ENCODE data around the gene TAGLN3.
A peak's percentile ranks its signal among the peaks of the same experiment; 100 is the strongest.

Gene TAGLN3

GRCh38 chr3:111978583-111979433 is 19.9 kb upstream of the TAGLN3 start, which contains the start of gene ABHD10:
ABHD10 (plus strand) TSS chr3:111979026; CDS start chr3:111979062, 36 bp downstream.
- peak within 1 kb of the TSS; percentile 60 for H3K27ac ChIP-seq
- DNase-seq, result peak; percentile 96
- no peaks in the 10 kb centered on the region for H3K27me3 ChIP-seq (replicated peaks)
- peaks cover 11% of the 10 kb centered on the region for H3K36me3 ChIP-seq (replicated peaks)
- in situ Hi-C loops (cut with HindIII; ENCODE audit: low pct_ligation_motif_present, low sequenced_read_pairs), result no loop called here
- peak within 1 kb of the TSS; percentile 90 for H3K4me3 ChIP-seq (ENCODE audit: low read depth, low read length)
- no peak for TF ChIP-seq CTCF (IDR thresholded peaks at IDR 0.05; ENCODE audit: low read depth, low read length, missing control alignments)

GRCh38 chr3:111979434-111980038 is 19.2 kb upstream of the TAGLN3 start:
- Histone ChIP-seq H3K27me3 (replicated peaks) (no peaks in the 10 kb centered on the region), H3K36me3 (replicated peaks) (peaks cover 4% of the 10 kb centered on the region), H3K4me3 (ENCODE audit: low read depth, low read length) (peak overlapping the region; percentile 90), H3K27ac (peak overlapping the region; percentile 60)
- in situ Hi-C loops (cut with HindIII; ENCODE audit: low pct_ligation_motif_present, low sequenced_read_pairs), result no loop called here
- TF ChIP-seq CTCF (IDR thresholded peaks at IDR 0.05; ENCODE audit: low read depth, low read length, missing control alignments), result no peak
- DNase-seq, result peak; percentile 2

- in situ Hi-C loops (cut with HindIII; ENCODE audit: low pct_ligation_motif_present, low sequenced_read_pairs), result no loop called here
- no peak for TF ChIP-seq CTCF (IDR thresholded peaks at IDR 0.05; ENCODE audit: low read depth, low read length, missing control alignments)
Observed at GRCh38 chr3:111980716-111981456, 17.8 kb upstream of the TAGLN3 start.

GRCh38 chr3:111981457-111981763 is 17.3 kb upstream of the TAGLN3 start:
- Histone ChIP-seq H3K27ac (no peak overlapping the region), H3K36me3 (replicated peaks) (no peaks in the 10 kb centered on the region), H3K4me3 (ENCODE audit: low read depth, low read length) (no peak overlapping the region), H3K27me3 (replicated peaks) (no peaks in the 10 kb centered on the region)
- TF ChIP-seq CTCF (IDR thresholded peaks at IDR 0.05; ENCODE audit: low read depth, low read length, missing control alignments), result no peak
- no peak for DNase-seq
- in situ Hi-C loops (cut with HindIII; ENCODE audit: low pct_ligation_motif_present, low sequenced_read_pairs), result no loop called here

More at GRCh38 chr3:111980716-111981456, 17.8 kb upstream of the TAGLN3 start:
- no peak overlapping the region for H3K27ac ChIP-seq
- no peak overlapping the region for H3K4me3 ChIP-seq (ENCODE audit: low read depth, low read length)
- H3K27me3 ChIP-seq (replicated peaks), result no peaks in the 10 kb centered on the region
- H3K36me3 ChIP-seq (replicated peaks), result no peaks in the 10 kb centered on the region
- DNase-seq, result no peak

- H3K4me3 ChIP-seq (ENCODE audit: low read depth, low read length), result no peak overlapping the region
- peaks cover 9% of the 10 kb centered on the region for H3K36me3 ChIP-seq (replicated peaks)
- DNase-seq, result no peak
- no peak overlapping the region for H3K27ac ChIP-seq
- in situ Hi-C loops (cut with HindIII; ENCODE audit: low pct_ligation_motif_present, low sequenced_read_pairs), result no loop called here
- no peaks in the 10 kb centered on the region for H3K27me3 ChIP-seq (replicated peaks)
- TF ChIP-seq CTCF (IDR thresholded peaks at IDR 0.05; ENCODE audit: low read depth, low read length, missing control alignments), result no peak
Observed at GRCh38 chr3:111984636-111985298, 14.0 kb upstream of the TAGLN3 start.

Measured in brain microvascular endothelial cell (primary cell).